Fibroblast of the conjunctiva (primary cell): ENCODE measurements around the gene CLEC6A.
"Not testable (repeated sequence)": the region's sequence is repeated elsewhere in the genome, so short reads cannot be mapped to it uniquely, and the experiment has no call there.

ENCODE experiments used
- DNase-seq: peaks from one replicate; pipeline ENCODE4 v3.0.0-alpha.2; 2010; ENCODE audit warnings: low read depth

CLEC6A gene

GRCh38 chr12:8455727-8456360, at the start of gene CLEC6A:
TSS of gene CLEC6A (plus strand) at chr12:8455962. CDS start at chr12:8456112, 150 bp downstream.
- DNase-seq, result no peak

GRCh38 chr12:8419576-8419975, 36.2 kb upstream of the CLEC6A start:
- not testable (repeated sequence) for DNase-seq

DNA sequence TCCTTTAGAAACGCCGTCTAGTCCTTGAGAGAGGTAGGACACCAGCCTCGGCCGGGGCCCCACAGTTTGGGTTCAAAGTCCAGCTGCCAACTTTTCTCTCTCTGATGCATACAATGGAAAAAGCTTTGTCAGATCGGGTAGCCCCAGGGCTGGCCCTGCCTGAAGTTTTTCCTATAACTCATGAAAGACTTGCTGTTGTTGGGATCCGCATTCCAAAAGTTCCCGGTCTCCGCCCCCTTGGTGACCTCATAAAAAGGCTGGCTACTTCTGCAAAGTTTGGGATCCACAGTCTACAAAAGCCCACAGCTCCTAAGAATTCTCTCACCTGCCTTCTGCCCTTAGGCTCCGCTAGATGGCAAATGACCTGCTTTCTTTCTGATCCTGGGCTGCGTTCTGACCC, 35.3 kb upstream of the CLEC6A start:
- no peak for DNase-seq

DNA sequence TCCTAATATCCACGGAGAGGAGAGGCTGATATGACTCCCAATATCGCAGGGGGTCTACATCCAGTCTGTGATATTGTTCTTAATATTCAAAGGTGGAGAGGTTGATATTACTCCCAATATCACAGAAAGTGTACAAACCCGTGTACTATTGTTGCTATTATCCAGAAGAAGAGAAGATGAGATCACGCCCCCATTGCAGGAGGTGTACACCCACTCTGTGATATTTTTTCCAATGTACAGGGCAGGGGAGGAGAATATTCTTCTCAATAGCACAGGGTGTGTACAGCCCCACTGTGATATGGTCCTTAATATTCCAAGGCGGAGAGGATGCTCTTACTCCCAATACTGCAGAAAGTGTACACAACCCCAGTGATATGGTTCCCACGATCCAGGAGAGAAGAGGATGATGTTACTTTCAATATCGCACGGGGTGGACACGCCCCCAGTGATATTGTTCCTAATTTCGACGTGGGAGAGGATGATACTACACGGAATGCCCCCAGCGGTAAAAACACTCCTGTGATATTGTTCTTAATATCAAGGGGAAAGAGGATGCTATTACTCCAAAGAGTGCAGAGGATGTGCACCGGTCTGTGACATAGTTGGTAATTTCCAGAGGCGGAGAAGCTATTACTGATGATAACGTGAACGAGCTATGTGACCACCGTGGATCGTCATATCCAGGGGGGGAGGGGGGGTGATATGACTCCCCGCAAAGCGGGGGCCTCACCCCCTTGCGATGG, 11.1 kb upstream of the CLEC6A start:
- not testable (repeated sequence) for DNase-seq

GRCh38 chr12:8445731-8446130, 10.0 kb upstream of the CLEC6A start:
- DNase-seq, result no peak

DNA sequence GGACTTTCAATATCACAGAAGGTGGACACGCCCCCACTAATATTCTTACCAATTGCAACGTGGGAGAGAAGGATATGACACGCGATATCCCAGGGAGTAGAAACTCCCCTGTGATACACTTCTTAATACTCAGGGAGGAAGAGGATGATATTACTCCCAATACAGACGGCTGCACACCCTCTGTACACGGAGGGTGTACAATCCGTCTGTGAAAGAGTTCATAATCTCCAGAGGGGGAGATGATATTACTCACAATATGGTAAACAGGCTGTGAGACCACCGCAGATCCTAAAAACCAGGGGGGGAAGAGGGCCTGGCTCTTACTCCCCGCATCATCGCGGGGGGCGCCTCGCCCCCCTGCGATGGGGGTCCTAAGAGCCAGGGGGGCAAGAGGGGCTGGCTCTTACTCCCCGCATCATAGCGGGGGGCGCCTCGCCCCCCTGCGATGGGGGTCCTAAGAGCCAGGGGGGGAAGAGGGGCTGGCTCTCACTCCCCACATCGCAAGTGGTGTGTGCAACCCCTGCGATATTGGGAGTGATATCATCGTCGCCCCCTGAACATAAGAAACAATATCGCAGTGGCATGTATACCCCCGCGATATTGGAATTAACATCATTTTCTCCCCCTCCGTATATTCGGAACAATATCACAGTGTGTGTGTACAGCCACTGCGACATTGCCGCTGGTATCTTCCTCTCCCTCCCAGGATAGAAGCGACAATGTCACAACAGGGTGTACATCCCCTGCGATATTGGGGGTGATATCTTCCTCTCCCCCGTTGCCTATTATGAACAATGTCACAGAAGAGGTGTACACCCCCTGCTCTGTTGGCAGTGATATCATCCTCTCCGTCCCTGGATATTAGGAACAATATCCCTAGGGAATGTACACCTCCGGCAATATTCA, 8.9 kb upstream of the CLEC6A start:
- no peak for DNase-seq

DNA sequence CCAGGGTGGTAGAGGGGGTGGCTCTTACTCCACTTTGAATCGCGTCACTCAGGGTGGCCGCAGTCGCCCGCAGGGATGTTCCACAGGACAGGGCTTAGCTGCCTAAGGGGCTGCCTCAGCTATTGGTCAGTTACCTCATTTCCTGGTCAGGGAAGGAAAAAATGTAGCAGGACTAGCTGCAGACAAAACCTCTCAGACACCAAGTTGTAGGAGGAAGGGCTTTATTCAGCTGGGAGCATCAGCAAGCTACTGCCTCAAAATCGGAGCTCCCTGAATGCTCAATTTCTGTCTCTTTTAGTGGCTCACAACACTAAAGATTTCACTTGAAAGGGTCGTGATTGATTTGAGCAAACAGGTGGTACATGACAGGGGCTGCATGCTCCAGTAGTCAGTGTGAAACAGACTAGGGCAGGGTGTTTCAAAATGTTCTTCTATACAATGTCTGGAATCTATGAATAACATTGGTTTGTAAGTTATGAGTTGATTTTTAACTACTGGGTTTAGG, 6.4 kb upstream of the CLEC6A start:
- DNase-seq, result no peak

DNA sequence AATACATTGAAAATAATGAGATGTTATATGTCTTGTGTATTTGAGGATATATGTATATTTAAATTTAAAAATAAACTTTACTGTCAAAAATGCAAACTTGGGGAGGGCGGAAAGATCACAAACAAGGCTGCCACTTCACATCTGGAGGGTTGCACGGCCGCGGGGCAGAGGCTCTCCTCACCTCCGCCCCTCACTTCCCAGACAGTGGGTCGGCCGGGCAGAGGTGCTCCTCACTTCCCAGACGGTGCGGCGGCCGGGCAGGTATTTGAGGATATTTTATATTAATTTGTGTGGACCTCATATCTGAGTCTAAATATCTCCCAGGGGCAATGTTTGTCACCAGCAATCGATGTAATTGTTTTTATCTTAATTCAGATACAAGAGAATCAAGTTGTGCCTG, 3.7 kb upstream of the CLEC6A start:
- no peak for DNase-seq

DNA sequence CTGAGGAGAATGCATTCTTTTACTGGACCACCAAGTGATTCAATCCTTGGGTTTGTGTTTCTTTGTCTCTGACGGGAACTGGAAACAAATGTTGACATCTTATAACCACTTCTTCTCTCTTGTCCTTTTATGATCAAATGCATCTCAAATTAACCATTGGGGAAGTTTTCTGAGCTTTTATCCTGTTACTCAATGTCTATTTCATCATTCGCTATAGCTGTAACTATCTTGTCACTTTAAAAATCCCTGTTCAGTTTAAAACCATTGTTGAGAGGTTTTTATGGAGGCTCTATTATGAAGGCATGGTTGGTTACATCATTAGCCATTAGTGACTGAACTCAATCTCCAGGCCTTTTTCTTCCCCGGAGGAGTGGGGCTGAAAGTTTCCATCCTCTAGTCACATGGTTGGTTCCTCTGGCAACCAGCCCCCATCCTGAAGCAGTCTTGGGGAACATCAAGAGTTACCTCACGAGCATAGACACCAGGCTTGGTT, 2.7 kb upstream of the CLEC6A start:
- no peak for DNase-seq

DNA sequence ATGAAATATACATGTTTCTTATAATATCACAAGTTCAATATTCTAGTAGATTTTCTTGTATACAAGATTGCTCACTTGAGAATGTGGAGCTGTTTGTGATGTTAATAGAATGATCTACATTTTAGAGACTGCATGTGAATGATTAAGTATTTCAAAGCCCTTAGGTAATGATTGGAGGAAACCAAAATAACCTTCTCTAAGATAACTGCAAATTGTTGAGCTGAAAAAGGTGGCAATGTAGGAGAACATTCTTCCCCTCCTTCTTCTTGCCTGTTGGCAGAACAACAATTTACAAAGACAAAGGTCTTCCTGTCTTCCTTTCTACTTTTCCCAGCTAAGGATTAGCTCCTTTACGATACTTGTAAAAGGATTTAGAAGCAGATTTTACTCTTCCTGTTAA, 2.0 kb upstream of the CLEC6A start:
- no peak for DNase-seq

DNA sequence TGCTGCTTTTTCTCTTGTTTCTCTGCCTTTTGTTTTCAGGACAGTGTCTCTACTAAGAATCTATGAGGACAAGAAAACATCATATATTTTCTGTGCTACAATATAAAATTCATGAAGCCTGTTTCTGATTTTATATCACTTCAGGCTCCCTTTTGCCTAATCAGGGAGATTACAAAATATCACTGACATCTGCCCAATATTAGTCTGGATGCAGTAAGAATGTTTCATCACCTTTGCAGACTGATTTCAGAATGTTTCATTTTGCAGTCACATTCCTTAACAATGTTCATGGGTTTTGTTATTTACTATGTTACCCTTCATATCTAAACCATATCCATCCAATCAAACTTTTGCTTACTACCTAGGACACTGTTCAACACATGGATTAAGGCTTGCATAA, 491 bp upstream of the CLEC6A start:
- DNase-seq, result no peak

- DNase-seq, result no peak
These were observed 5.7 kb downstream of the CLEC6A start for GRCh38 chr12:8461426-8461825.

DNA sequence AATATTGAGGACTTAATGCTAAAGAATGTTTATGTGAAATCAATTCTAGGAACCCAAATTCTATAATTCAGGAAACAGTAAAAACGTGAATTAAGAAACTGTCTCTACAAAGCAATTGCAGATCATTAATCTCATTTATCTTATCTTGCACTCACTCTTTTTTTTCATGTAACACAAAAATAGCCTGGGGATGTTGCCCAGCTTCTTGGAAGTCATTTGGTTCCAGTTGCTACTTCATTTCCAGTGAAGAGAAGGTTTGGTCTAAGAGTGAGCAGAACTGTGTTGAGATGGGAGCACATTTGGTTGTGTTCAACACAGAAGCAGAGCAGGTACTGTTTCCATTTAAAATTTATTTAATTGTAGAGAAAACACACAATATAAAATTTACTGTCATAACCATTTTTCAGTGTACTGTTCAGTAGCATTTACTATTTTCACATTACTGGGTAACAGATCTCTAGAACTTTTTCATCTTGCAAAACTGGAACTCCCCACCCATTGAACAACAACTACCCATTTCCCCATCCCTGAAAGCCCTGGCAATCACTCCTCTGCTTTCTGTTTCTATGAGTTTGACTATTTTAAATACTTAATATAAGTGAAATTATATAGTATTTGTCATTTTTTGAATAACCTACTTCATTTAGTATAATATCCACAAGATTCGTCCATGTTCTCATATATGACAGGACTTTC, 9.7 kb downstream of the CLEC6A start:
- no peak for DNase-seq

- DNase-seq, result no peak
These were observed 10.5 kb downstream of the CLEC6A start for GRCh38 chr12:8466241-8466640.

- DNase-seq, result no peak
These were observed 15.3 kb downstream of the CLEC6A start for GRCh38 chr12:8471090-8471489.

GRCh38 chr12:8475508-8476203, 19.9 kb downstream of the CLEC6A start:
- no peak for DNase-seq

DNA sequence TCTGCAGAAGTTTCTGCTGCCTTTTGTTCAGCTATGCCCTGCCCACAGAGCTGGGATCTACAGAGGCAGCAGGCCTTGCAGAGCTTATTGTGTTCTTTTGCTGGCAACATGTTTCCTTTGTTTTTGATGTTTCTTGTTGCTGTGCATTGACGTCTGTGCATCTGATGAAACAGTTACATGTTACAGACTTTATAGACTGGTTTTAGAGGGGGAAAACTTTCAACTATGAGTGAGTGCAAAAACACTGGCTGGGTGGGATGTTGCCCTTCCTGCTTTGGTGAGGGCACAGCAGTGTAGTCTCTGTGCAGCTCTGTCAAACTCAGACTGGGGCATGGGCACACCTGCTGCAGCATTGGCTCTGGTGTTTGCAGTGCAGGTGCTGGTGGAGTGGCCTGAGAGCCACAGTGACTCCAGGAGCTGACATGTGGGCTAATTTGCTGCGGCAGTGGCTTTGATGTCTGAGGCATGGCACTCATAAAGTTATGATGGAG, 26.9 kb downstream of the CLEC6A start:
- DNase-seq, result no peak

DNA sequence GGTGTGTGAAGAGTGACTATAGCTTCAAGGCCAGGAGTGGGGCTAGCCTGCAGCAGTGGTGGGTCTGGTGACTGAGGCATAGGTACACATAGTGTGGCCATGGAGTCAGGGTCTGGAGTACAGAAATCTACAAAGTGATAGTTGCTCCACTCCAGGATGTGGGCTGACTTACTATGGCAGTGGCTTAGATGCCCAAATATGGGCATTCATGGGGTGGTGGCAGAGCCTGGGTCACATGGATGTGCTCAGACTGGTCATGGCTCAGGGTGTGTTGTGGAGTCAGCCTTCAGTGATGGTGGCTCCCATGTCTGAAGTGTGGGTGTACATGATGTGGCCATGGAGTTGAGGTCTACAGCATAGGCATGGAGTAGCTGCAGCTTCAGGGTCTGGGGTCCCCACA, 27.3 kb downstream of the CLEC6A start:
- DNase-seq, result no peak

DNA sequence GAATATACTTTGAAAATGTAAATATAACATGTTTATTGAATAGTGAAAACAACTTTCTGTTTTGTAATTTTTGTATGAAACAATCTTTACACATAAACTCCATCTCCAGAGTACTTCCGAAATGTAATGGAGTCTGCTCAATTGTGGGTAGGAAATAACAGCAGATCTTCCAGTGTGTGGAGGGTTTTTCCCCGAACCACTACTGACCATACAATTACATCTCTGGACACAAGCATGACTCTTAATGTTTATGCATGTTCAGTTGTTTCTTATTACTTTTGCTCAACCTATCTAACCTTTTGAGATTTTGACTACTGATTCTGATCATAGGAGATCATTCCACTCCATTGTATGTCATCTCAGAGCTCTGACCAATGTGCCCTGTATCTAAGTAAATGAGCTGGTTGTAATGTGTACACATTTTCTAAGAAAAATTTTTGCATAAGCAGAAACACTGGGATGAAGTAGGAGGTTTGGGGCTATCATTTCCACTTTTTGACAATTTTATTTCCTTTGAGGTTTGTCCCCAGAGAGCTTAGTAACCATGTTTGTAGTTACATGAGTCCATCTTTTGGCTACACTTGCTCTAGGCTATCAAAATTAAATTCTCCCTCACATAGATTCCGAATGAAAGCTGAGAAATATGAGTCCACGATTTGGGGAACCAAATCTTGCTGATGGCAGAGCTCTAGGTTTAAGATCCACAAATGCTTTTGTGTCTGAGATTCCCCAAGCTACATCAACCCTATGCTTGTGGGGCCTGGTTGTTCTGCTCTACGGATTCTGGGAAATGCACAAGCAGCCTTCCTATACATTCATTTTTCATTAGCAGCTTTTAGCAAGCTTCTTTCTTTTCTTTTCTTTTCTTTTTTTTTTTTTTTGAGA, 36.1 kb downstream of the CLEC6A start:
- no peak for DNase-seq

GRCh38 chr12:8493084-8493483, 37.3 kb downstream of the CLEC6A start:
- DNase-seq, result no peak
